HK-2 (cell line): ENCODE data around the gene RSPH10B2.
"Not testable (repeated sequence)": the region's sequence is repeated elsewhere in the genome, so short reads cannot be mapped to it uniquely, and the experiment has no call there.

Experiments
- DNase-seq: peaks from one replicate; pipeline ENCODE4 v3.0.0-alpha.2; 2018; ENCODE audit not compliant: unreplicated experiment

The RSPH10B2 gene

DNA sequence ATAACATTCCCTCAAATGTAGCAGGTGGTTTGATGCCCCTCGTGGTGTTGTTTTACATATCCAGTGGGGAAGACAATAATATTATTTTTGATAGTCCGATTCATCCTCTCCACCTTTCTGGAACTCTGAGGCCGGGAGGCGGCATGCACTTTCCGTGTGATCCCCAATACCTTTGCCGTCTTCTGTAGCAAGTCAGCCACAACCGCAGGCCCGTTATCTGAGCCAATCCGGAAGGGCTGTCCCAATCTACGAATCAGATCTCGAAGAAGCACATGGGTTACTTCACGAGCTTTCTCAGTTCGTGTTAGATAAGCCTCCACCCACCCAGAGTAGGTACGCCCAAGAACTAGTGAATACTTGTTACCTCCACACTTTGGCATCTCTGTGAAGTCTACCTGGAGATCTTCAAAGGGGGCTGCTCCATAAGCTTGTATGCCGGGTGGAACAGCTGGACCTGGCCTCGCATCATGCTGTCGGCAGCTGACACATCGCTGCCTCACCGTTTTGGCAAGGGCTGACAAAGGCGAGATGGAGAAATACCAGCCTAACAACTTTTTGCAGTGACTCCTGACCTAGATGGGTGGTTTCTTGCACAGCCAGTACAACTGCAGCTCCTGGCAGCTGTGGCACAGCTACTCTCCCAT is 88.5 kb downstream of the RSPH10B2 start:
- not testable (repeated sequence) for DNase-seq

DNA sequence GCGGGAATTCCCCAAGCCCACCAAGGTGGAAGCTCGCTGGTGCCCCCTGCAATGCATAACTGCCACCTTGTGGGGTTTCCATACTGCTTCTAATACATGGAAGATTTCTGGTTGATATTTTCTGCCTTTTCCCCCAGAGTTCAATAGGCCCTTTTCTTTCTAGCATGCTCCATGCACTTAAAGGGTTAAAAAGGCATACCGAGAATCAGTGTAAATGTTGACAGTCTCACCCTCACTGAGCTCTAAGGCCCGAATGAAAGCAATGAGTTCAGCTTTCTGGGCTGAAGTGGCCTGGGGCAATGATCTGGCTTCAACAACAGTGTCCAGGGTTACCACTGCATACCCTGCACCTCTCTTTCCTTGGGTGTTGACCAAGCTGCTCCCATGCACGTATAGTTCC is 89.2 kb downstream of the RSPH10B2 start:
- DNase-seq, result not testable (repeated sequence)

DNA sequence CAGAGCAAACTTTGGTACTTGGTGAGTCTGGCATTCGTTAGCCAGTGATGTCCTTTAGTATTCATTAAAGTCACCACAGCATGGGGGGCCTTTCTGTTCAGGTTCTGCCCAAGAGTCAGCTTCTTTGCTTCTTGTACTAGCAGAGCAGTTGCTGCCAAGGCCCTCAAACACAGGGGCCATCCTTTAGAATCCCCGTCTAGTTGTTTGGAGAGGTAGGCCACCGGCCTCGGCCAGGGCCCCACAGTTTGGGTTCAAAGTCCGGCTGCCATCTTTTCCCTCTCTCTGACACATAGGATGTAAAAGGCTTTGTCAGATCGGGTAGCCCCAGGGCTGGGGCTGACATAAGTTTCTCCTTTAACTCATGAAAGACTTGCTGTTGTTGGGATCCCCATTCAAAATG is 89.8 kb downstream of the RSPH10B2 start:
- DNase-seq, result not testable (repeated sequence)

DNA sequence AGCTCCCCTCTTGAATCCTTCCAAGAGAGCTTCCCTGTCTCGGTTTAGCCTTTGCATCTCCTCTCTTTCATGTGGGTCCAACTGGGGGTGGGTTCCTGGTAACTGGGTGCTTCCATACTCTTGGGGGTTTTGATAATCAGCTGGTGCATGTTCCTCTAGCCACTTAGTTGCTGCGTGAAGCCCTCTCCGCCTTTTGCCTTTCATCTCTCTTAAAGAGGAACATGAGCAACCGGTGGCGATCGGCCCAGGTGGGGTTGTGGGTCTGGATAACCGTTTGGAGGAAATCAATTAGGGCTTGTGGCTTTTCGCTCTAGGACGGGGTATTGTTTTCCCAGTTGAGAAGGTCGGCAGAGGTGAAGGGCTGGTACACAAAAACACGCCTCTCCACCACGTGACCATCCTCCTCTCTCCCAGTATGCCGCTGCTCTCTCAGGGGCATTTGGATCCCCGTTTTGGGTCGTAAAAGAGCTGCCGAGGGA is 92.1 kb downstream of the RSPH10B2 start:
- not testable (repeated sequence) for DNase-seq

DNA sequence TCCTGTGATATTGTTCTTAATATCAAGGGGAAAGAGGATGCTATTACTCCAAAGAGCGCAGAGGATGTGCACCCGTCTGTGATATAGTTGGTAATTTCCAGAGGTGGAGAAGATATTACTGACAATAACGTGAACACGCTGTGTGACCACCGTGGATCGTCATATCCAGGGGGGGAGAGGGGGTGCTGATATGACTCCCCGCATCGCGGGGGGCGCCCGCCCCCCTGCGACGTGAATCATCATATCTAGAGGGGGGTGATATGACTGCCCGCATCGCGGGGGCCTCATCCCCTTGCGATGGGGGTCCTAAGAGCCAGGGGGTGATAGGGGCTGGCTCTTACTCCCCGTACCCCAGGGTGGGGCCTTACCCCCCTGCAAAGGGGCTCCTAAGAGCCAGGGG is 93.8 kb downstream of the RSPH10B2 start:
- not testable (repeated sequence) for DNase-seq
